Ishikawa (cell line): ENCODE measurements around the gene MRPL14.

ENCODE experiments used
- CREB1 ChIP-seq: IDR thresholded peaks from 2 replicates; pipeline ENCODE4 v1.6.1; 2012; ENCODE audit warnings: low read depth
- EGR1 ChIP-seq: IDR thresholded peaks from 2 replicates; pipeline ENCODE4 v1.6.1; 2012
- EP300 ChIP-seq: IDR thresholded peaks from 2 replicates; pipeline ENCODE4 v1.6.1; 2012; ENCODE audit warnings: borderline replicate concordance
- MAX ChIP-seq: IDR thresholded peaks from 2 replicates; pipeline ENCODE4 v1.6.1; 2012
- NFIC ChIP-seq: IDR thresholded peaks from 2 replicates; pipeline ENCODE4 v1.6.1; 2012
- TAF1 ChIP-seq: IDR thresholded peaks from 2 replicates; pipeline ENCODE4 v1.6.1; 2012; ENCODE audit warnings: low read depth, mild to moderate bottlenecking
- TEAD4 ChIP-seq: IDR thresholded peaks from 2 replicates; pipeline ENCODE4 v1.6.1; 2012

- TF ChIP-seq EP300, result no peak
- TF ChIP-seq TAF1, result no peak
- no peak for TF ChIP-seq EGR1
- TF ChIP-seq NFIC, result no peak
- TF ChIP-seq MAX, result no peak
- TF ChIP-seq CREB1, result no peak
- no peak for TF ChIP-seq TEAD4
Observed at GRCh38 chr6:44090465-44090864, 36.8 kb downstream of the MRPL14 start.
